Testis (tissue), 2 donors: Measurements from ENCODE around the gene SLC35F4.

Source experiments
- POLR2A ChIP-seq: fragments of 450-650 bp; IDR thresholded peaks from one replicate; pipeline ENCODE4 v1.6.1; 2017; ENCODE audit warnings: antibody characterized with exemption, mild to moderate bottlenecking, moderate library complexity
- TF ChIP-seq, protein P1 (sequence below), 3 experiments: fragments of 450-650 bp in 2 of 3; fragments of 200-600 bp in 1 of 3; sonication (generic) in 1 of 3; IDR thresholded peaks; one replicate each; pipeline ENCODE4 v1.5.1; 2016 to 2019; ENCODE audit warnings: antibody characterized with exemption in 3 of 3, mild to moderate bottlenecking in 2 of 3, moderate library complexity in 1 of 3

DNA sequence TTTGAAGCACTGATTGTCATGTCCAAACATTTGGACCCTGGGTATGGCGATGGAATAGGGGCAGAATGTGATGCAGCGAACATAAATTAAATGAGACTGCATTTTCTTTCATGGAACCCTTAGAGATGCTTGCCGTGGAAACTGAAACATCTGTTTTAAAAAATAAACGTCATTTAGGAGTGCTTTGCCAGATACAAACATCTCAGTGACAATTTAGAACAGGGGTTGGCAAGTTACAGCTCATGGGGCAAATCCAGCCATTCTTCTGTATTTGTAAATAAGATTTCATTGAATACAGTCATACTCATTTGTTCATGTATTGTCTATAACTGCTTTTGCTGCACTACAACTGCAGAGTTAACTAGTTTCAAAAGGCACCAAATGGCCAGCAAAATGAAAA lies 51.2 kb downstream of the SLC35F4 start:
- TF ChIP-seq, protein P1, sequence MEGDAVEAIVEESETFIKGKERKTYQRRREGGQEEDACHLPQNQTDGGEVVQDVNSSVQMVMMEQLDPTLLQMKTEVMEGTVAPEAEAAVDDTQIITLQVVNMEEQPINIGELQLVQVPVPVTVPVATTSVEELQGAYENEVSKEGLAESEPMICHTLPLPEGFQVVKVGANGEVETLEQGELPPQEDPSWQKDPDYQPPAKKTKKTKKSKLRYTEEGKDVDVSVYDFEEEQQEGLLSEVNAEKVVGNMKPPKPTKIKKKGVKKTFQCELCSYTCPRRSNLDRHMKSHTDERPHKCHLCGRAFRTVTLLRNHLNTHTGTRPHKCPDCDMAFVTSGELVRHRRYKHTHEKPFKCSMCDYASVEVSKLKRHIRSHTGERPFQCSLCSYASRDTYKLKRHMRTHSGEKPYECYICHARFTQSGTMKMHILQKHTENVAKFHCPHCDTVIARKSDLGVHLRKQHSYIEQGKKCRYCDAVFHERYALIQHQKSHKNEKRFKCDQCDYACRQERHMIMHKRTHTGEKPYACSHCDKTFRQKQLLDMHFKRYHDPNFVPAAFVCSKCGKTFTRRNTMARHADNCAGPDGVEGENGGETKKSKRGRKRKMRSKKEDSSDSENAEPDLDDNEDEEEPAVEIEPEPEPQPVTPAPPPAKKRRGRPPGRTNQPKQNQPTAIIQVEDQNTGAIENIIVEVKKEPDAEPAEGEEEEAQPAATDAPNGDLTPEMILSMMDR (IDR thresholded peaks at IDR 0.05) = no peak
- TF ChIP-seq POLR2A = no peak
